Measurements from ENCODE around the gene ASCC1. TPM values are rescaled to one million over a fixed set of nuclear protein-coding genes. Genes with fewer than 3 reads are reported as not detected.
"Not testable (repeated sequence)": the region's sequence is repeated elsewhere in the genome, so short reads cannot be mapped to it uniquely, and the experiment has no call there.

Gene ASCC1
- total RNA-seq, 1 experiment from 2014 or later = 28.0 TPM

DNA sequence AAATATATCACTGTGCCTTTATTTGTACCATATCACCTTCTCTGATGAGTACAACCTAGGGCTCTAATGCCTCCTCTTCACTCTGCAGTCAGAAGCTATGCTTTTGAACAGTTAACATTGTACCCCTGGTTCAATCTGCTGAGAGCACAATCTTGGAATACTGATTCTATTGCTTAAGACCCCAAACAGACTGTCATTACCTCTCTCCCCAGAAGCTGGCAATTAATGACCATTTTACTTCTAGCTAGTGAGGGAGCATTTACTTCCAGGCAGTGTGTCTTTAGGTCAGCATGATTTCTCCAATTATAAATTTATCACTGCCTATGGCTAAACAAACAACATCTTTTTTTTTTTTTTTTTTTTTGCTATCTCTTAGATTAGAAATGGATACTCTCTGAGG, 91.7 kb downstream of the ASCC1 start:
- no peak overlapping the region for H3K4me3 ChIP-seq (ENCODE audit: insufficient read depth, low read depth, low read length)
- no peaks in the 10 kb centered on the region for H3K36me3 ChIP-seq (replicated peaks; ENCODE audit: control insufficient read depth, insufficient read depth, low read length)
- H3K27me3 ChIP-seq (ENCODE audit: control insufficient read depth, insufficient read depth, low read length) = no peaks in the 10 kb centered on the region
- no peak for DNase-seq

DNA sequence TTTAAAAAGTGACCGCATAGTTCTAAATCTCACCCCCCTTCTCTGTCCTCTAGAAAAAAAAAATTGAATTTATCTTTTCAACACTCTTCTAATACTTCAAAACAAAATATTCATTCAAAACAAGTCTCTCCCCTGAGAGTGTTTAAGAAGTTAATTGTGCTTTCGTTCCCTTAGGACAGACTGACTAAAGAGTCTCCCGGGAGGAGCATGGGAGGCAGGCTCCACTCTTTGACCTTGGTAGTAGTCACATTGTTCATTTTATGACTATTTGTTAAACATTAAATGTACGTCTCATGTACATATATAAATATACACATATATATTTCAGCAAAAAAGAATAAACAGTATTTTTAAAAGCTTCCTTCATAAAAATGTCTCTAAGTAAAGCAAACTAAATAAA, 92.5 kb downstream of the ASCC1 start:
- H3K4me3 ChIP-seq (ENCODE audit: insufficient read depth, low read depth, low read length) = no peak overlapping the region
- no peak for DNase-seq
- H3K27me3 ChIP-seq (ENCODE audit: control insufficient read depth, insufficient read depth, low read length) = no peaks in the 10 kb centered on the region
- no peaks in the 10 kb centered on the region for H3K36me3 ChIP-seq (replicated peaks; ENCODE audit: control insufficient read depth, insufficient read depth, low read length)

DNA sequence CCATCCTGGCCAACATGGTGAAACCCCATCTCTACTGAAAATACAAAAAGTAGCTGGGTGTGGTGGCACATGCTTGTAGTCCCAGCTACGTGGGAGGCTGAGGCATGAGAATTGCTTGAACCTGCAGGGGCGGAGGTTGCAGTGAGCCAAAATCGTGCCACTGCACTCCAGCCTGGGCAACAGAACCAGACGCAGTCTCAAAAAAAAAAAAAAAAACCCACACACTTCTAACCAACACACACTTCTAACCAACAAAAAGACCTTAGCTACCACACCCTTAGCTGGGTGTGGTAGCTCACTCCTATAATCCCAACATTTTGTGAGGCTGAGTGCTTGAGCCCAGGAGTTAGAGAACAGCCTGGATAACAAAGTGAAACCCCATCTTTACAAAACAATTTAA, 93.9 kb downstream of the ASCC1 start:
- DNase-seq = no peak
- no peaks in the 10 kb centered on the region for H3K36me3 ChIP-seq (replicated peaks; ENCODE audit: control insufficient read depth, insufficient read depth, low read length)
- H3K4me3 ChIP-seq (ENCODE audit: insufficient read depth, low read depth, low read length) = no peak overlapping the region
- no peaks in the 10 kb centered on the region for H3K27me3 ChIP-seq (ENCODE audit: control insufficient read depth, insufficient read depth, low read length)

DNA sequence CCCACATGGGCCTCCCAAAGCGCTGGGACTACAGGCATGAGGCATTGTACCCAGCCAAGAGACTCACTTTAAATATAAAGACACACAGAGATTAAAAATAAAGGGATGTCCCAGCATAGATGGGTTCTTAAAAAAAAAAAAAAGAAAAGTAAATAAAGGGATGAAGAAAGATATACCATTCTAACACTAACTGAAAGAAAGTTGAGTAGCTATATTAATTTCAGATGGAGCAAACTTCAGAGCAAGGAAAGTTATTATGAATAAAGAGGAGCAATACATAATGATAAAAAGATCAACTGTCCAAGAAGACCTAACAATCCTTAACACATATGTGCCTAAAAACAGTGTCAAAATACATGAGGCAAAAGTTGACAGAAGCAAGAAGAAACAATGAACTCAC, 94.7 kb downstream of the ASCC1 start:
- Histone ChIP-seq H3K27me3 (ENCODE audit: control insufficient read depth, insufficient read depth, low read length) (no peaks in the 10 kb centered on the region), H3K4me3 (ENCODE audit: insufficient read depth, low read depth, low read length) (no peak overlapping the region), H3K36me3 (replicated peaks; ENCODE audit: control insufficient read depth, insufficient read depth, low read length) (no peaks in the 10 kb centered on the region)
- no peak for DNase-seq

DNA sequence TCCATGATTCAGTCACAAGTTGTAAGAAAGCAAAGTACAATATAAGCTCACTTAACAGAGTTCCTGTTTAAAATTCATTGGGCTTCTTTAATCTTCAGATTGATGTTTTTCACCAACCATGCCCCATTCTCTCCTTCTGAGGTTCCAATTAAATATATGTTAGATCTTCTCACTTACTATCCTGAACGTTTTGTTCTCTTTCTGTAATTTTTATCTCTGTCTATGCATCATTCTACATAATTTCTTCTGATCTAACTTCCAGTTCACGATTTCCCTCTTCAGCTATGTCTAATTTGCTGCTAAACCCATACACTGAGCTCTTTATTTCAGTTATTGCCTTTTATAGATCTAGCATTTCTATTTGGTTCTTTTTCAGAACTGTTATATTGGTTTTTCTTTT, 99.7 kb downstream of the ASCC1 start:
- Histone ChIP-seq H3K36me3 (replicated peaks; ENCODE audit: control insufficient read depth, insufficient read depth, low read length) (no peaks in the 10 kb centered on the region), H3K27me3 (ENCODE audit: control insufficient read depth, insufficient read depth, low read length) (no peaks in the 10 kb centered on the region), H3K4me3 (ENCODE audit: insufficient read depth, low read depth, low read length) (no peak overlapping the region)
- DNase-seq = no peak

DNA sequence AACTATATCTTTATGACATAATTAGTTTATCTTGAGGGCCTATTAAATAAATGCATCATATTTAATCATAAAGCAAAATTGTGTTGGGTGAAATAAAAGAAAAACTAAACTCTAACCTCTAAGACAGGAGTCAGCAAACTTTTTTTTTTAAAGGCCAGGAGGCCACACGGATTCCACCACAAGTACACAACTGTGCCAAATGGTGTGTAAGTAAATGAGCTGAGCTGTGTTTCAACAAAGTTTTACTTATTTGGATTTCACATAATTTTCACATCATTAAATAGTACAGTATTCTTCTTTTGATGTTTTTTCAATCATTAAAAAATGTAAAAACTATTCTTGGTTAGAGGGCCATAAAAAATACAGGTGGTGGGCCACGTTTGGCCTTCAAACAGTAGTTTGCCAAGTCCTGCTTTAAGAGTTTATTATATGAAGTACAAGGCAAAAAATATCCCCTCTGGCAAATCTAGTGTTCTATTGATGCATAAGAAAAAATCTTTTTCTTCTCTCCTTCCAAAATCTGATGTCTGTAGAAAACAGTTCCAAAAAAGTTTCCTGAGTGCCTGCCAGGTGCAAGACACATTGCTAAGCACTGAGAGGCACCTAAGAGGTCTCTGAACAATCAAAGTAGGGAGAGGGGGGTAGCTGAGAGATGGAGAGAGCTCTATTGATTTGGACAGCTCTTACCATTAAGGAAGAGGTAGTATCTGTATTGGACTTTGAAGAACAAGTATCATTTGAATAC, 101.2 kb downstream of the ASCC1 start:
- no peak for DNase-seq
- Histone ChIP-seq H3K4me3 (ENCODE audit: insufficient read depth, low read depth, low read length) (no peak overlapping the region), H3K27me3 (ENCODE audit: control insufficient read depth, insufficient read depth, low read length) (no peaks in the 10 kb centered on the region), H3K36me3 (replicated peaks; ENCODE audit: control insufficient read depth, insufficient read depth, low read length) (no peaks in the 10 kb centered on the region)

- no peak for DNase-seq
- no peaks in the 10 kb centered on the region for H3K36me3 ChIP-seq (replicated peaks; ENCODE audit: control insufficient read depth, insufficient read depth, low read length)
- H3K4me3 ChIP-seq (ENCODE audit: insufficient read depth, low read depth, low read length) = no peak overlapping the region
- H3K27me3 ChIP-seq (ENCODE audit: control insufficient read depth, insufficient read depth, low read length) = no peaks in the 10 kb centered on the region
These were observed 105.2 kb downstream of the ASCC1 start for GRCh38 chr10:72110673-72111401.

- H3K36me3 ChIP-seq (replicated peaks; ENCODE audit: control insufficient read depth, insufficient read depth, low read length) = no peaks in the 10 kb centered on the region
- H3K4me3 ChIP-seq (ENCODE audit: insufficient read depth, low read depth, low read length) = no peak overlapping the region
- DNase-seq = no peak
- H3K27me3 ChIP-seq (ENCODE audit: control insufficient read depth, insufficient read depth, low read length) = no peaks in the 10 kb centered on the region
These were observed 106.4 kb downstream of the ASCC1 start for GRCh38 chr10:72109636-72110157.

GRCh38 chr10:72108830-72109635, 107.0 kb downstream of the ASCC1 start:
- no peak for DNase-seq
- H3K4me3 ChIP-seq (ENCODE audit: insufficient read depth, low read depth, low read length) = no peak overlapping the region
- H3K36me3 ChIP-seq (replicated peaks; ENCODE audit: control insufficient read depth, insufficient read depth, low read length) = no peaks in the 10 kb centered on the region
- H3K27me3 ChIP-seq (ENCODE audit: control insufficient read depth, insufficient read depth, low read length) = no peaks in the 10 kb centered on the region

DNA sequence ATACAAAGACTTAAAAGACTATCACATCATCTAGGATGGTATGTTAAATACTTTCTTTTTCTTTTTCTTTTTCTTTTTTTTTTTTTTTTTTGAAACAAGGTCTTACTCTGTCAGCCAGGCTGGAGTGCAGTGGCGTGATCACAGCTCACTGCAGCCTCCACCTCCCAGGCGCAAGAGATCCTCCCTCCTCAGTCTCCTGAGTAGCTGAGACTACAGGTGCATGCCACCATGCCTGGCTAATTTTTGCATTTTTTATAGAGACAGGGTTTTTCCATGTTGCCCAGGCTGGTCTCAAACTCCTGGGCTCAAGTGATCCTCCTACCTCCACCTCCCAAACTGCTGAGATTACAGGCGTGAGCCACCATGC, 108.1 kb downstream of the ASCC1 start:
- H3K27me3 ChIP-seq (ENCODE audit: control insufficient read depth, insufficient read depth, low read length); DNase-seq; H3K4me3 ChIP-seq (ENCODE audit: insufficient read depth, low read depth, low read length); H3K36me3 ChIP-seq (replicated peaks; ENCODE audit: control insufficient read depth, insufficient read depth, low read length): not testable (repeated sequence)

DNA sequence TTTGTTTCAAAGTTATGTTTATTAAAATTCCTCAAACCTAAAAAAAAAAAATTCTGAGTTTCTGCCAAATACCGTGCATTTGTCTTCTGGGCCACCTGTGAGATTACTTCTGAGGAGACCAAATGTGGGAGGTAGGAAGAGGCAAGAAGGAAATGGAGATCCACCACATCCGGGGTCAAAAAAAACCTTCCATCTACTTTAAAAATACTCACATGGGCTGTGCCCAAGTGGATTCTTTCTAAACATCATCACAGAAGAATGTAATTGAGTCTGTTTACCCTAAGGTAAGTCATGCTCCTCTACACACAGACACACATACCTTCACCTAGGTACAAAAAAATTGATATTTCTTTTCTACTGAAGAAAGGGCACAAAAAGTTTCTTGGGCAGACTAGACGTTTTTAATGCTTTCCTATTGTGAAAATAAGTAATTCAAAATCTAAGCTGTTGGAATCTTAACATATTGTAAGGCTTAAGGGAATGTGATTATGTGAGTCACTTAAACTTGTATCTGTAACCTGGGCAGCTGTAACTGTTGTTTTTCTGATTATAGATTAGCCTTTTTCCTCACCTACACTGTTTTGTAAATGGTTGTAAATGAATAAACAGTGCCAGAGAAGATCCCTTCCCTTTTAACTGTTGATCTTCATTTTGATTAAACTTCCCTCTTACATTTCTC, 108.6 kb downstream of the ASCC1 start:
- H3K4me3 ChIP-seq (ENCODE audit: insufficient read depth, low read depth, low read length) = no peak overlapping the region
- H3K36me3 ChIP-seq (replicated peaks; ENCODE audit: control insufficient read depth, insufficient read depth, low read length) = no peaks in the 10 kb centered on the region; the same call in 1 of the 2 replicates
- no peak for DNase-seq
- H3K27me3 ChIP-seq (ENCODE audit: control insufficient read depth, insufficient read depth, low read length) = no peaks in the 10 kb centered on the region

DNA sequence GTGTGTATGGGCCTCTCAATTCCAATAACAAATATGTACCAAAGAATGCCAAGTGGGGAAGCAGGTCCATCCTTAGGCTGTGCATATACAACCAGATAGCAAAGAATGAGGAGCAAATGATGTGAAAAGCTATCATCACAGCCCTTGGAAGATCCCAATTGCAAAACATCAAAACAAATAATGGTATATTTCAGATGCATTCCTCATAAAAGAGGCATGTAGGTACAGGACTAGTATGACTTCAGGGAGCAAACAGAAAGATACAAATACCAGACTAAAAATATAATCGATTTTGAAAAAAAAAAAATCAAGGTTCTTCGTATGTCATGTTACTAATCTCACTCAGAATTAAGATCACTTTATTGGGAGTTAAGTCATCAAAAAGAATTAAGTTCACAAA, 109.2 kb downstream of the ASCC1 start:
- no peak for DNase-seq
- no peak overlapping the region for H3K4me3 ChIP-seq (ENCODE audit: insufficient read depth, low read depth, low read length)
- no peaks in the 10 kb centered on the region for H3K27me3 ChIP-seq (ENCODE audit: control insufficient read depth, insufficient read depth, low read length)
- H3K36me3 ChIP-seq (replicated peaks; ENCODE audit: control insufficient read depth, insufficient read depth, low read length) = no peaks in the 10 kb centered on the region; the same call in none of the 2 replicates

DNA sequence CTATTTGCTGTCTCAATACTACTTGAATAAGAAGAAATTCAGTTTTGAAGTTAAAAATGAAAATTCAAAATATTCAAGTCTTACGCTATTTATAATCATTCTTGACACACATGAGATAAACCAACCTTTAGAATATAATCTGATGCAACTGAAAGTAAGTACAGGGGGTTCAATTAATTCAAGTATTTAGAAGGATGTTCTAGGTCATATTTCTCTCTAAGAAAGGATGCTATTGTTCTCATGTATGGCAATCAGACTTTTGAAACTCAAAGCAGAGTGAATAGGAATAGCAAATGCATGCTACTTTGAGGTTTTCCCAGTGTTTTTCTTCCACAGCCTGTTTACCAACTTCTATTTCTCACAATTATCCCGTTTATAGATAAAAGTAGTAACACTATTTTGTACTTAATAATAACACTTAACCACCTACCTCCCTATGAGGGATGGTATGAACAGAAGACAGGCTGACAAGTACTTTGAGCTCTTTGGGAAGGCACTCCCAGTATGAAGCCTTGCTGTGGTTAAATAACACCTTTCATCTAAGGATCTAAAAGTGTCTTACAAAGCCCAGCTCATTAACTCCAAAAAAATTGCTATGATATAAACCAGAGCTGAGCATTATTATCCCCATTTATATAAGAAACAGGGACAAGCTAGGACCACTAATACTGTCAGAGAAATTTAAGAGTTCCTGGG, 109.8 kb downstream of the ASCC1 start:
- no peak overlapping the region for H3K4me3 ChIP-seq (ENCODE audit: insufficient read depth, low read depth, low read length)

DNA sequence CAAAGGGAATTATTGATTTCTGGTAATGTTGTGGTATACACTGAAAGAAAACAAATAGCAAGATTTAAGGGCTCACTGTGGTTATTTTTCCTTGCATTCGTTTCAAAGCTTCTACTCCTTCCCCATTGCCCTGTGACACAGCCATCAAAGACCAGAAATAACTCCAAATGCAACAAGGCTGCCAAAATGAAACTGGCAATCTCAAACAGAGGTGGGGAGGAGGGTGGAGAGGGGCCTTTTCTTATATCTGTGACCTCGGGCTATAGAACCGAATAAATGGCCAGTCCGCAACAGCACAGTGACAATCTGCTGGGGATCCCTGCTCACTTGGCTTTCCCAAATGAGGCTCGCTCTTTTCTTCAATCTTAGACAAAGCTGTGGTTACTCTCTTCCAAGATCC, 110.4 kb downstream of the ASCC1 start:
- DNase-seq = no peak
- no peak overlapping the region for H3K4me3 ChIP-seq (ENCODE audit: insufficient read depth, low read depth, low read length)

More for the DNA sequence above, 109.8 kb downstream of the ASCC1 start:
- peaks cover 1% of the 10 kb centered on the region for H3K36me3 ChIP-seq (replicated peaks; ENCODE audit: control insufficient read depth, insufficient read depth, low read length)
- no peak for DNase-seq
- H3K27me3 ChIP-seq (ENCODE audit: control insufficient read depth, insufficient read depth, low read length) = no peaks in the 10 kb centered on the region

More for the DNA sequence above, 110.4 kb downstream of the ASCC1 start:
- peaks cover 1% of the 10 kb centered on the region for H3K36me3 ChIP-seq (replicated peaks; ENCODE audit: control insufficient read depth, insufficient read depth, low read length)
- no peaks in the 10 kb centered on the region for H3K27me3 ChIP-seq (ENCODE audit: control insufficient read depth, insufficient read depth, low read length)

Data from H7 (cell line).